PC-9 (cell line): ENCODE measurements around the gene DNAJC22.

Source experiments
- CTCF ChIP-seq: fragments of 200-600 bp; sonication (generic); conservative IDR thresholded peaks from 2 replicates; pipeline ENCODE4 v1.6.1; 2017; ENCODE audit warnings: mixed run types, antibody characterized with exemption, mild to moderate bottlenecking, moderate library complexity
- EZH2 ChIP-seq: fragments of 200-600 bp; sonication (generic); IDR thresholded peaks from 2 replicates; pipeline ENCODE4 v1.8.0; 2017; ENCODE audit warnings: antibody characterized with exemption, low read depth

- no peak for TF ChIP-seq CTCF
- no peak for TF ChIP-seq EZH2
Observed at GRCh38 chr12:49370539-49370938, 23.9 kb downstream of the DNAJC22 start.
